Measurements from ENCODE around the gene CDH13.

CDH13 gene

GRCh38 chr16:83296505-83296904, 669.7 kb downstream of the CDH13 start:
- no peak for DNase-seq (ENCODE audit: low read depth in 2 of 2)

GRCh38 chr16:83298541-83298940, 671.8 kb downstream of the CDH13 start:
- no peak for DNase-seq (ENCODE audit: low read depth in 2 of 2)

GRCh38 chr16:83300326-83300725, 673.6 kb downstream of the CDH13 start:
- DNase-seq (ENCODE audit: low read depth in 2 of 2) = no peak

- no peak for DNase-seq (ENCODE audit: low read depth in 2 of 2)
Observed at GRCh38 chr16:83301971-83302370, 675.2 kb downstream of the CDH13 start.

GRCh38 chr16:83302853-83303252, 676.1 kb downstream of the CDH13 start:
- DNase-seq (ENCODE audit: low read depth in 2 of 2) = no peak

- DNase-seq (ENCODE audit: low read depth in 2 of 2) = no peak
Observed at GRCh38 chr16:83305092-83305491, 678.3 kb downstream of the CDH13 start.

- DNase-seq (ENCODE audit: low read depth in 2 of 2) = no peak
Observed at GRCh38 chr16:83306961-83307593, 680.3 kb downstream of the CDH13 start.

- no peak for DNase-seq (ENCODE audit: low read depth in 2 of 2)
Observed at GRCh38 chr16:83307594-83307992, 680.8 kb downstream of the CDH13 start.

GRCh38 chr16:83308414-83308813, 681.6 kb downstream of the CDH13 start:
- DNase-seq (ENCODE audit: low read depth in 2 of 2) = no peak

- no peak for DNase-seq (ENCODE audit: low read depth in 2 of 2)
Observed at GRCh38 chr16:83310816-83311215, 684.0 kb downstream of the CDH13 start.

- DNase-seq (ENCODE audit: low read depth in 2 of 2) = no peak
Observed at GRCh38 chr16:83312015-83312717, 685.4 kb downstream of the CDH13 start.

- DNase-seq (ENCODE audit: low read depth in 2 of 2) = no peak
Observed at GRCh38 chr16:83312718-83313245, 686.0 kb downstream of the CDH13 start.

GRCh38 chr16:83315271-83315670, 688.5 kb downstream of the CDH13 start:
- no peak for DNase-seq (ENCODE audit: low read depth in 2 of 2)

- DNase-seq (ENCODE audit: low read depth in 2 of 2) = no peak
Observed at GRCh38 chr16:83316458-83316857, 689.7 kb downstream of the CDH13 start.

GRCh38 chr16:83318390-83318789, 691.6 kb downstream of the CDH13 start:
- no peak for DNase-seq (ENCODE audit: low read depth in 2 of 2)

- no peak for DNase-seq (ENCODE audit: low read depth in 2 of 2)
Observed at GRCh38 chr16:83328936-83329335, 702.2 kb downstream of the CDH13 start.

GRCh38 chr16:83329441-83329840, 702.7 kb downstream of the CDH13 start:
- no peak for DNase-seq (ENCODE audit: low read depth in 2 of 2)

GRCh38 chr16:83330251-83330650, 703.5 kb downstream of the CDH13 start:
- DNase-seq (ENCODE audit: low read depth in 2 of 2) = no peak

- no peak for DNase-seq (ENCODE audit: low read depth in 2 of 2)
Observed at GRCh38 chr16:83335076-83335475, 708.3 kb downstream of the CDH13 start.

GRCh38 chr16:83336603-83337002, 709.8 kb downstream of the CDH13 start:
- no peak for DNase-seq (ENCODE audit: low read depth in 2 of 2)

- DNase-seq (ENCODE audit: low read depth in 2 of 2) = no peak
Observed at GRCh38 chr16:83338138-83338537, 711.4 kb downstream of the CDH13 start.

GRCh38 chr16:83338941-83339340, 712.2 kb downstream of the CDH13 start:
- DNase-seq (ENCODE audit: low read depth in 2 of 2) = no peak

GRCh38 chr16:83343935-83344366, 717.2 kb downstream of the CDH13 start:
- no peak for DNase-seq (ENCODE audit: low read depth in 2 of 2)
